Activated naive CD4-positive, alpha-beta T cell treated with Interleukin-2 at 50 U/mL for 16 hours (primary cell): Measurements from ENCODE around the gene PFKFB1.

ENCODE experiments used
- DNase-seq: peaks from one replicate; pipeline ENCODE4 v3.0.0-alpha.2; 2020

Gene PFKFB1

DNA sequence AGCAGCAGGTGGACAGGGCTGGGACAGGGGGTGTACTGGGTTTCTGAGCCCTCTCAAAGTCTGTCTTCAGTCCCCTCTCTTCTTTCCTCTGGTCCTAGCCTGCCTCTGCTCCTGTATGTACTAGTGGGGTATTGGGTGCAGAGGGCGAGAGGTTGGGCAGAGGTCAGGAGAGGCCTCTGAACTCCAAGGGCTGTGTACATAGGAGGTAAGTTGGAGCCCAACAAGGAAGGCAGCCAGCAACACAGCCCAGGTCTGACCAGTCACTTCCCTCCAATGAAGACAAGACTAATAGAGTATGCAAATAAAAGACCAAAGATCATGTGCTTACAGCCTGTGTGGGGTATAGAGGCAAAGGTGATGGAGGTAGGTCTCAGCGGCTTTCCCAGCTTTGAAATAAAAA lies at the start of gene PFKFB1:
TSS of gene PFKFB1 (minus strand) at position 90 of the 400 bp plus-strand sequence. CDS start 181 bp downstream, outside the sequence.
- DNase-seq: no peak

DNA sequence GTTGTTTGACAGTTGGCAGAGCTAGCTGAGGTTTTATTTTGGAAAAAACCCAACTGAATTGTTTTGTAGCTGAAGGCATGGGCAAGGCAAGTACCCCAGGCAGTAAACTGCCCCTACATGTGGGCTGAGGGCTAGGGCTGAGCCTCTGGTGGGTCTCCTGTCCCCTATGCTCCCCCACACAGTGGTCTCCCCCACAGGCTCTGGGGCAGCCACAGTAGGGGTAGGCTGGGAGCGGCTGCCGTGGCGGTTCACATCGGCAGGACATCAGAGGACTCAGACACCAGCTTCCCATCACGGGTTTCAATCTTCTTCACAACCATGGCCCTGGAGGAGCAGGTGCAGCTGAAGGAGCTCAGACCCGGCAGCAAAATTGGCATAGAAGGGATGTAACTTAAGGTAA lies 47.5 kb upstream of the PFKFB1 start:
- no peak for DNase-seq

DNA sequence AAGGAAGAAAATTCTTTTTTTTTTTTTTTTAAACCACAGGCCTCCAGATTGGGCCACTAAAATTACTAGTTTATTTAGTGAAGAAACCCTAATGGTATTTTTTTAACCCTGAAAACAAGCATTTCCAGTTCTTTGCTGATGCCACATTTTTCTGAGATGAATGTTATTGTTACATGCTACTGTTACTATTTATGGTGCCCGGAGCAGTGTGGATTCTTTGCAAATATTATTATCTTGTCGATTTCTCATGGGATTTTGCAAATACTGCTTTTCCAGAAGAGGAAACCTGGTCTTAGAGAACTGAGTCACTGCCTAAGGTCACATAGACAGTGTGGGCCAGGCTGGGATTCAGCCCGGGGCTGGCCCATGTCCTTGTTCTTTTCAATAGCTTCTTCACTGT lies 45.5 kb upstream of the PFKFB1 start:
- DNase-seq: no peak

DNA sequence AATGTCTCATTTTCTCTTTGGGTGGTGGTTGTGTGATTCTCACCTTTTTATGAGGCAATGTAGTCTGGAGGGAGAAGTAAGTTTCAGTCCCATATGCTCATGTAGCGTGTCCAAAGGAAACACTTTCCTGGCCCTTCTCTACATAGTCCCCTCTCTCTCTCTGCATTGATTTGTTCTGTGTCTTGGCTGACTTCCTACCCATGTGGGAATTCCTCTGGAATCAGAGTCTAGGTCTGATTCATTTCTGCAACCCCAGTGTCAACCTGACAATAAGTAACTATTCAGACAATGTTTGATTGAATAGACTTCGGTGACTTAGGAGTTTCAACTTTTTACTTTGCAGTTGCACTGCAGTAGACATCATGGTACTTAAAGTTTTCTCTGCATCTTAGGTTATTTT lies 39.4 kb upstream of the PFKFB1 start:
- no peak for DNase-seq

DNA sequence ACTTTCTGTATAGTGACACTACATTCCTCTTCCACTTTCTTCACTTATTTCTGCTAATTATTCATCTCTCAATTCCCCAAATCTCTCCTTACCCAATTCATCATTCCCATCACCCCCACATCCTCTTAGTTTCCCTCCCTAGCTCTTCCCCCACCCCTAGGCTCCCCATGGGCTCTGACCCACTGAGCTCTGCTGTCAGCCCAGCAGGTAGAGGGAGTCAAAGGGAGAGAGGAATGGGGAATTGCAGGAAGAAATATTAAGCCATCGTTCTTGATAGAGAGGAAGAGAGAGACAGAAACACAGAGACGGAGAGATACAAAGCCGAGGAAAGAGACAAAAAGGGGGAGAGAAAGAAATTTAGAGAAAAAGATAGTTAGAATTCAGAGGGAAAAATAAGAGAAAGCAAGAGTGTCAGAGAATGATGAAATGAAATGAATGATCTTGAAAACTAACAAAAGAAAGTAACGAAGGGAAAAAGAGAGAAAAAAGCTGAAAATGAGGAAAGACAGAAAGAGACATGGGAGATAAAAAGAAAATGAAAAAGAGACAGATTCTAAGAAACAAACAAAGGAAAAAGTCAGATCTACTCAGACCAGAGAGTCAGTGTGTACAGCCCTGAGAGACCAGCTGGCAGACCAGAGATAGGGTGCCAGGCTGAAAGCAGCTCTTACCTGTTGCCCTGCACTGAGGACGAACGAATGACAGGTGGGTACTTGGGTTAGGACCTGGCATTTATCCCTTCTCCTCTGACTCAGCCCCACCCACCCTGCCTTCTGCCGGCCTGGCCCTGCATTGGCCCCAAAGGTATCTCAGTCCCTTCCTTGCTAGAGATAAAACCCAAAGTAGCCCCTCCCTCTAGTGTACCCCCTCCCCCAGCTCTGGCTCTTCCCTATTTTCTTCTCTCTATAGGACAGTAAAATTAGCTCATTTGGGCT lies 36.5 kb upstream of the PFKFB1 start, which contains the start of gene ALAS2:
TSS of gene ALAS2 (minus strand) at position 707 of the 935 bp plus-strand sequence. CDS start 4,977 bp downstream, outside the sequence.
- no peak for DNase-seq

DNA sequence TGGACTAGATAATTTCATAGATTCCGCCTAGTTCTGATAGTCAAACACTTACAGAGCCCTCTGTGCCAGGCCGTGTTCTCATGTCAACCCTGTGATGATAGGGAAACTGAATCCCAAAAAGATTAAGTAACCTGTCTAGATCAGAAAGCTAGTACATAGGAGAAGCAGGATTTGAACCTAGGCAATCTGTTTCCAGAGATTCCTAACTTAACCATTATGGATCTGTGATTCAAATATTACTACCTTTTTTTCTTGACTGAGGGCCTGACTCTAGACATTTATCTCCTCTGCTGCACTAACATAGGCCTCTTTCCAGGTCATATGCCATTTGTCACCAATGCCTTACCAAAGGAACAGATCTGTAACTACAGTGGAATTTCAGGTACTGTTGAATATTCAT lies 35.3 kb upstream of the PFKFB1 start:
- DNase-seq: no peak

DNA sequence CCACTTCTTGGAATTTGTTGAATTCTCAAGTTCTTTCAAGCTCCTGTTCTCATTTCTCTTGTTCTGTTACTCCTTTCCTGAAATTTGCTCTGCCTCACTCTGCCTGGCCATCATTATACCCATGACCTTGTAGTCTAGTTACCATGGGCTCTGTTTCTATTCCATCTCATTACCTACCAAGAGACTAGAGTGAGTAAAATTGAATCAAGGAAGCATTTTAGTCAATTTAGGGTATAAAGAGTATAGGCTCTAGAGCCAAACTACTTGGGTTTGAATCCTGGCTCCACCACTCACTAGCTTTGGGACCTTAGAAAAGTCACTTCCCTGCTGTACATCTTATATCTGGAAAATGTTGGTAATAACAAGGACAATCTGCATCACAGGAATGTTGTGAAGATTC lies 34.6 kb upstream of the PFKFB1 start:
- DNase-seq: no peak

DNA sequence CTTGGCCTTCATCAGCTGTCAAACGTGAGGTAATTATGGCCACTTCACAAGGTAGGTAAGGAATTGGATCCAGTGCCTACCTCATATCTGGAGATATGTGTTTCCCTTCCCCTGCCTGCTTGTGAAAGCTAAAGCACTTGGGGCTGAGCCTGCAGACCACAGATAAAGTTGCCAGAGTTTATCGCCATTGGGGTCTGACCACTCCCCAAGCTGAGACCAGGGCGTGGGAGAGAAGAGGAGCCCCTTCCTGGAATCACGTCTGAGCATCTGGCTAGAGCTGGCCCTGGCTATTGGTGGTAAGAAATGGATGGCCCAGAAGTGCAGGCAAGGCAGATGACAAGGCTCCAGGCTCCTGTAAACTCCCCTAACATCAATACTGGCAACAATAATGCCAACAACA lies 34.1 kb upstream of the PFKFB1 start:
- DNase-seq: no peak

DNA sequence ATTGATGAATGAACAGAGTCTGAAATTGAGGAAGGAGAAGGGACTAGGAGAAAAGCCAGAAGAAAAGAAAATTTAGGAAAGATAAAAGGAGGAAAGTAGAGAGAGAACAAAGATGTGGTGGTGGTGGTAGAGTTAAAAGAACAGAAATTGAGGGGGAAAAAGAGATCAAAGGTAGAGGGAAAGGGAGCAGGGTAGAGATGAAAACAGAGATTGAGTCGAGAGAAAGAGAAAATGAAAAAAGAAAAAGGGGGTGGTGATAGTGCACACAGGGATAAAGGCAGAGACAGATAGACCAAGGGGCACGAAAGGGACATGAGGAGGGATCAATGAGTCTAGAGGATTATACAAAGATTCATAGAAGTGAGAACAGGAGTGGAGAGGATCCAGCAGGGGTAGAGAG lies 32.9 kb upstream of the PFKFB1 start:
- DNase-seq: no peak

DNA sequence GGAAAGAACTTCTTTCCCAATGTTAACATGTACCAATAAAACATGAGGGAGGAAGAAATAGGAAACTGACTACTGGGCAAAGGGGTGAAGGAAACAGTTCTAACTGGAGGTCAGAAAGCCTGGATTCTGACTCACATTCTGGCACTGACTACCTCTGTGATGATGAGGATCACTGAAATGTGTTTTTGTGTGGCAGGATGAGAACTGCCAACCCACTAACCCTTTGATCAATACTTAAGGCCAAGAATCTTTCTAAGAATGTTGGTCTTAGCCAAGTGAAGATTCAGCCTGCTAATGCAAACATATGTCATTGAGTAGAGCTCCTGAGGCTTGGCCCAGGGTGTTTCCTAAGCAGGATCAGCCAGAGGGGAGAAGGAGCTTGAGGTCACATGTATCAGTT lies 32.2 kb upstream of the PFKFB1 start:
- DNase-seq: no peak

DNA sequence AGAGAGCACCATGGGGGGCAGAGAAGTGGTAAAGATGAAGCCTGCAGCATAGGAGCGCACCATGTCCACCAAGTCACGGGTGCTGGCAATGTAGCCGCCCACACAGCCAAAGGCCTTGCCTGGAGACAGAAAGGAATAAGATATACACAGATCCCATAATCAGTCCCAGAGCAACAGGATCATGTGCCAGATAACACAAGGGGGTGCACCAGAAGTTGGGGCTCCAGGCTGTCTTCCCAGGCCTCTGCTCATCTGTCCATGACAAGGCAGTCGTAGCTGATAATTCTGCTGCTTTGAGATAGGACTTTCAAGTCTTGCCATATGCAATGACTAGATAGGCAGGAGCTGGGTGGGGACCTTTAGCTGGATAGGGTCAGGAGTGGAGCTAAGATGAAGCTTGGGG lies 20.9 kb upstream of the PFKFB1 start:
- DNase-seq: no peak

DNA sequence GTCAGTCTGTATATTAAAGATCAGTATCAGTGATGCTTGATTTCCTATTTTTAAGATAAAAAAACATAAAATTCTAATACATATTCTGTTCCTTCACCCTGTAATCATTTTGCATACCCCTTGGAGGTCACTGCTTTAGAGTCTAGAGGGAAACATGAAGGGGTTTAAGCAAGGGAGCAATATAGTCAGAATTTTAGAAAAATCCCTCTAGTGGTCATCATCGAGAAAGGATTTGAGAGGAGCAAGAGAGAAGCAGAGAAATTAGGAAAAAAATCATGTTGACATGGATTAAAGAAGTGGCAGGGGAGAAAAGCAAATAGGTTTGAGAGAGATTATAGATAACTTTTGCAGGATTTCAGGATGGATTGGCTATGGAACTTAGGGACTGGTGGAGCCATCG lies 17.3 kb upstream of the PFKFB1 start:
- no peak for DNase-seq

DNA sequence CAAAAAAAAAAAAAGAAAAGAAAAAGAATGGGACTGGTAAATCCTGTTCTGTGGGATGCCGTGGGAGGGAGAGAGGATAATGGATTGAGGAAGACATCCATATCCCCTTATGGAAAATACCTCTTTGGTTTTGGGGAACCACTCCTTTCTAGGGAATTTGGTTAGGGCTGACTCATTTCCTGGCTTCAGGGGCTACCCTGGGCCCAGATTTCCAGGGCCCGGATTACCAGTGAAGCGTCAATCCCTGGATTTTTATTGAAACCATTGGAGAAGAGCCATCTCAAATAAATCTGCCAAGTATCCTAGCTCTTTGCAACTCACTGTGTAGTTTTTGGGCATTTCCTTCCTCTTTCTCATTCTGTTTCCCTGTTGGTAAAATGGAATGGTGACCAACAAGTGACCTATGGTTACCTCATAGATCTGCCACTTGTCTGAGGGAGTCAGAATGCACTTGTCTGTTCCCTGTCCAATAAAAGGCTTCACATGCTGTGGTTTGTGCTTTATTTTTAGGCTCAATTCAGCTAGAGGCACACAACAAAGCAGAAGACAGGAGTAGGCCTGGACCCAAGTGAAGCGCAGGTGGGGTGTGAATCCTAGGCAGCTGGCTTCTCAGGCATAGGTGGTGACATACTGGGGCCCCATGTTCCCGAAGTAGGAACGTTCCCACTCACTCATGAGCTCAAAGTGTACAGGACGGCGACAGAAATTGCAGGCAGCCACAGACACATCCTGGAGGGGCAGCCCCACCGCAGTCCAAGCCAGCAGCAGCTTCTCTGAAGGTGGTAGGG lies 14.8 kb upstream of the PFKFB1 start:
- DNase-seq: no peak

DNA sequence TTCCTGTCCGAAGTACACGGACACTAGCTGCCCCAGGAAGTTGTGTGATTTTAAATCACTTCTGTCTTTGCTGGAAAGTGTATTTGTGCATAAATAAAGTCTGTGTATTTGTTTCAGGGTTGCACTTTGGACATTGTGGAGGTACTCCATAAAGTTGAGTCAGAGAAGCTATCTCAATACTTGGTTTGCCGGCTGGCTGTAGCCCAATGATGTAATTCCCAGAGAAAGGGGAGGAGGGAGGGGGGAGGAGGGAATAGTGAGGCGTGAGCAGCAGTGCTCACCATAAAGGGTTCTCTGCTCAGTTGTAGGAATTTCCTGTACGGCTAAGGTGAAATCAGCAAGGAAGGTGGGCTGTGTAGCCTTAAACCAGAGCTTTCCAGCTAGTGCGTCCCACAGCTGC lies 13.7 kb upstream of the PFKFB1 start:
- no peak for DNase-seq

DNA sequence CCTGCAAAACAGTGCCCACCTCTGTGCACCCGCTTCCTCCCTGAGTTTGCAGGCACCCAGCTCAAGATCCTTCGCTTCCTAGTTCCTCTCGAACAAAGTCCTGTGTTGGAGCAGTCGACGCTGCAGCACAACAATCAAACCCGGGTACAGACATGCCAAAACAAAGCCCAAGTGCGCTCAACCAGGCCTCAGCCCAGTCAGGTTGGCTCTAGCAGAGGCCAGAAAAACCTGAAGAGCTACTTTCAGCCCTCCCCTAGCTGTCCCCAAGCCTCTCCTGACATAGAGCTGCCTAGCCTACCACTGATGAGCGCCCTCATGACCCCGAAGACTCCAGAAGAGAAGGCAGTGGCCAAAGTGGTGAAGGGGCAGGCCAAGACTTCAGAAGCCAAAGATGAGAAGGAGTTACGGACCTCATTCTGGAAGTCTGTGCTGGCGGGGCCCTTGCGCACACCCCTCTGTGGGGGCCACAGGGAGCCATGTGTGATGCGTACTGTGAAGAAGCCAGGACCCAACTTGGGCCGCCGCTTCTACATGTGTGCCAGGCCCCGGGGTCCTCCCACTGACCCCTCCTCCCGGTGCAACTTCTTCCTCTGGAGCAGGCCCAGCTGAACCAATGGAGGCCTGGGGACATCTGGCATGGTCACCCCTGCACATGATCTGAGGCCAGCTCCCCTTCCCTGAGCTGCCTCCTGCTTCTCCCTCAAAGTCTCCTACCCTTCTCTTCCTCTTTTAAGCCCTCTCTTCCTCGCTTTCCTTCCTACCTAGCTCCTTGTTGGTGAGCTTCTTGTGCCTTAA lies 13.0 kb upstream of the PFKFB1 start:
- no peak for DNase-seq

DNA sequence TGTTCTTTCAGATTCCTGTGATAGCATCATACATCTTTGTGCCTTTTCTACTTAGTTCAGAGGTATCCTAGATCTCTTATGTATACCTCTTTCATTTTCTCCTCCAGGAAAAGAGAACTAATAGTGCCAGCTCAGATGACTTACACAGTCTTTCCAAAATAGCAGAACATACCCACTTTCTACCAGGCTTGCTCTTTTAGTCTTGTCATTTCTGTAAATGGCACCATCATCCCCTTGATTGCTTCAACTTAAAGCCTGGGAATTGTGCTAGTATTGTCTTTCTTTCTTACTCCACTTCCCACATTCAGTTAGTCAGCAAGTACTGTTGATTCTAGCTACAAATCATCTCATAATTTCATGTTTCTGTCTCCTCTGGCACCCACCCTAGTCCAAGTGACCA lies 11.3 kb upstream of the PFKFB1 start:
- no peak for DNase-seq

DNA sequence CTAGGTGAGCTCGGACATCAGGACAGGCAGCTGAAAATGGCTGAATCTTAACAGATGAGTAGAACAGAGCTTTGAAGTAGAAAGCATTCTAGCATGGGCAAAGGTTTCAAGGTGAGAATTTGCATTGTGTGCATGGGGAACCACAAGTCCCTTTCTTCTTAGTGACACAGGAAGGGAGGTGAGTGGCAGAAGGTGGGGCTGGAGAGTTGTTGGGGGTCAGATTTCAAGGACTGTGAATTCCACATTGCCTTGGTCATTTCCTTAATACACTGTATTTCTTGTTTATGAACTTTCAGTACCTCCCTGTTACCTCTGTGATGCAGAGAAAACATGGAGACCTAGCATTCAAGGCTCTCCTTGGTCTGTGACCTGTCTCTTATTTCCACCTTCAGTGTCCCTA lies 10.2 kb upstream of the PFKFB1 start:
- no peak for DNase-seq

DNA sequence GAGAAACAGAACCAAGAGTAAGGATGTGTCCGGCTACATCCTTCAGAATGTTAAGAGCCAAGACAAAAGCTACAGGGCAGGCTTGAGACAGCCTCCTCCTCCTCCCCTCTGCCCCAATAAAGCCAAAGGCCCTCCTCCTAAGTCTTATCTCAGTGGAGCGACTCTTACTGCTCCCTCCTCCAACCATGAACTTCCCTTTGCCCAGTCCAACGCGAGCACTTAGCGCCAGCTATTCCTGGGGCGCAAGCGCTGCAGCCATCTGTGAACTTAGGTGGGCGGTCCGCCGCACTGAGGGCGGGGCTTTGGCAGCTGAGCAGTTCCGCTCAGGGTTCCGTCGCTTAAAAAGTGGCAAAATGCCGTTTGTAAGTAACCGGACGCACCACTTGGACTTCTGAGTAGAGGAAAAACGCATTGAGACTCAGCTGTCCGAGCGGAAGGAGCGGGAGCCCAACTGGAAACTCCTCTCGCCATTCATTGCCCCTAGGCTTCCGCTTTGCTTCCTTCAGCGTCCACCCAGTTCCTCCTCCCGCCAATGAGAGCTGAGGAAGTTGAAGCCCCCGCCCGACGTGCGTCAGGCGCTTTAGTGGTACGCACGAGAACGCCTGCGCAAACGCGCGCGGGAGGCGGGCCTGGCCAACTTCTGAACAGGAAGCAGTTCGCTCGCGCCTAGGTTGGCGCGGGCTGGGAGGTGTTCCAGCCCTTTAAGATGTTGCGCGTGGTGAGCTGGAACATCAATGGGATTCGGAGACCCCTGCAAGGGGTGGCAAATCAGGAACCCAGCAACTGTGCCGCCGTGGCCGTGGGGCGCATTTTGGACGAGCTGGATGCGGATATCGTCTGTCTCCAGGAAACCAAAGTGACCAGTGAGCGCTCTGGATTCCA lies 6.0 kb upstream of the PFKFB1 start, which contains the start of gene APEX2:
TSS of gene APEX2 (plus strand) at position 647 of the 882 bp plus-strand sequence. CDS start at position 707, 60 bp downstream.
- DNase-seq: peak; percentile 90

DNA sequence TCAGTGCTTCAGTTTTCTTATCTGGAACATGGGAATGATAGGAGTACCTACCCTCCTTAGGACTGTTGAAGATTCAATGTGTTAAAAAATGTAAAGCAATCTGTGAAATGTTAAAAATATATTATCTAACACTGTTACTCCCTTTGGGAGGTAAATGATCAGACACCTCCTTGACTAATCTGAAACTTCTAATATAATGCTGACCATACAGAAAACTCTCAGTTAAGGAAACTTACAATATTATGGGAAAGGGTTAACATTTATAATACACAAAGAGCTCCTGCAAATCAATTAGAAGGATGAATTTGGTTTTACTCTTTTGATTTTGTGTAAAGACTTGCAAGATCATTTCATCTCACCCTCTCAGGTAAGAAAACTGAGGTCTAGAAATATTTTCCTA lies 1.6 kb upstream of the PFKFB1 start:
- DNase-seq: no peak

DNA sequence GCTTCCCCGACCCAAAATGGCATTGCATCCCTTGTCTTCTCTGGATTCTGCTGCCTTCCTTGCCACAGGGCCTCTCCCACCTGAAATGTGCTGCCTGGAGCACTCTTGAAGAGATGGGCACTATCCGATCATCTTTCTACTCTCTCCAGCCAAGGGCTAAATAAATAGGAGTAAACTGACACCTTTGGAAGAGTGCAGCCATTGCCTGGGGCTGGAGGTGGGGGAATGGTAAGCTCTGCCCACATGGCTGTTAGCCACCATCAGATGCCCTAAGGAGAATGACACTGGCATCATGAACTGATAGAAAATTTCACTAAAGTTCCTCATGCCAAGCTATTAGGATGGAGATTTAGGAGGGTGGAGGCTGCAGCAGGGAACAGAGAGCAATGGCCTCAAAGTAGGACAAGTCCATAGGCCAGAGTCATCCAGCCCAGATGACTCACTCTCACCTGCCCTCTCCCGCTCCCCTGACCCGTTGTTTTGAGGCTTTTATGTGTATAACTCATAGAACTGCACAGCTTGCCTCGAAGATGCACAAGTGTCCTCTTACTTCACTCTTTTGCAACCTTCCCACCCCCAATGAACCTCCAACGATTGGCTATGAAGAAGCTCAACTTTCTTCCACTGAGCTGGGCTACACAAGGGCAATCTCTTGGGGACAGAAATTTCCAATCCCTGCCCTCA lies 822 bp upstream of the PFKFB1 start:
- no peak for DNase-seq

DNA sequence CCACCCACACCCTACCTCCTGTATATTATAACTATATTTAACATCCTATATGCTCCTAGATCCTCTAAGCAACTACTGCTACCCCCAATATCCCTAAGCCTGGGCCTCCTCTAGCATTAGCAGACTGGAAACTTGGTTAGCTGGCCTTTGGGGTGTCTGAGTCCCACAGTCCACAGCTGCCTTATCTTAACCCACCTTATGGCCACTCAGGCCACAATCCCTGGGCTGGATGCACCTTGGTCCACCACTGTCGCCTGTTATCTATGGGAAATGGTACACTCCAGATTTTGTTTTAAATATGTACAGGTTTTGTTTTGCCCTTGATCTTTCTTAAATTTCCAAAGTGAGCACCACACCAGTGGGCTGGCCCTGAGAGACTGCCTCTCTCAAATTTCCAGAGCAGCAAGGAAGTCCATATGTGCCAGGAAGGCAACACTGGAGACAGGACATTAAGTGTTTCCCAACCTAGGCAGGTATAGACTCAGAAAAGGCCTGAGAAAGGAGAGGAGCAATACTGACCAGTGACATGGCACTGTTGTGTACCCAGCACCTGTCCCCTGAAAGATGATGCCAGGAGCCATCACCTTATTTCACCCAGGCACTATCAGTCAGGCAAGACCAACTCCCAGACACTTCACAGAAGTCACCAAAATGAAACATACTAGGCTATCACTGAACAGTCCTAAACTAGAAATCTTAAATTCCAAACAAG lies 921 bp downstream of the PFKFB1 start:
- no peak for DNase-seq
